HepG2 (cell line): ENCODE measurements around the gene ESRRB. TPM values are rescaled to one million over a fixed set of nuclear protein-coding genes. Genes with fewer than 3 reads are reported as not detected.

ENCODE experiments used
- FOXM1 ChIP-seq: sonication (generic); formaldehyde crosslinking; IDR thresholded peaks from 2 replicates; pipeline ENCODE4 v1.5.0; 2020; ENCODE audit warnings: missing genetic modification reagents
- GLI4 ChIP-seq: sonication (generic); formaldehyde crosslinking; IDR thresholded peaks from 2 replicates; pipeline ENCODE4 v1.5.1; 2020; ENCODE audit warnings: missing genetic modification reagents, mild to moderate bottlenecking, moderate library complexity, borderline replicate concordance
- KDM6A ChIP-seq: IDR thresholded peaks from 2 replicates; pipeline ENCODE4 v1.6.1; 2016; ENCODE audit warnings: low read depth
- POLR2AphosphoS2 ChIP-seq: IDR thresholded peaks from 2 replicates; pipeline ENCODE4 v1.6.1; 2011; ENCODE audit warnings: low read depth, low read length, improper control_type of control experiment
- SNAI1 ChIP-seq: sonication (generic); formaldehyde crosslinking; IDR thresholded peaks from 2 replicates; pipeline ENCODE4 v1.5.0; 2020; ENCODE audit warnings: mild to moderate bottlenecking, missing genetic modification reagents, borderline replicate concordance
- SOX13 ChIP-seq, 3 experiments: fragments of 450-650 bp in 1 of 3; sonication (generic) in 1 of 3; formaldehyde crosslinking in 1 of 3; IDR thresholded peaks in 2 of 3; conservative IDR thresholded peaks in 1 of 3; 2 replicates each; pipeline versions ENCODE4 v1.5.0 to v1.6.1; 2016 to 2020; ENCODE audit warnings: antibody characterized with exemption in 1 of 3, mild to moderate bottlenecking in 1 of 3, missing compliant biosample characterization in 1 of 3, missing genetic modification reagents in 1 of 3, moderate library complexity in 1 of 3
- SRSF4 ChIP-seq: fragments of 200-400 bp; formaldehyde crosslinking; IDR thresholded peaks from one replicate; pipeline ENCODE4 v1.6.1; 2018; ENCODE audit warnings: mild to moderate bottlenecking, low read depth, low read length, moderate library complexity; ENCODE audit not compliant: poor library complexity, severe bottlenecking
- polyA plus RNA-seq, 8 experiments: library from polyadenylated mRNA; depleted of rRNA in 3 of 8; stranded (reverse) in 7 of 8; unstranded in 1 of 8; fragments of >200 nt; fragmentation: Illumina TruSeq in 4 of 8; extraction: Trizol in 4 of 8; gene quantifications; 2 replicates each; pipeline versions ENCODE4 v1.2.1 to v1.2.3, GENCODE V29; 2011 to 2016; ENCODE audit warnings: low read depth in 4 of 8, missing spikeins in 1 of 8, mixed read lengths in 1 of 8; ENCODE audit not compliant: insufficient read depth in 1 of 8
- total RNA-seq, 5 experiments: library from RNA; depleted of rRNA; stranded (reverse); fragments of >200 nt; fragmentation: Illumina TruSeq; extraction: Trizol; gene quantifications; 2 replicates each; pipeline ENCODE4 v1.2.3, GENCODE V29; 2016; ENCODE audit warnings: low read depth in 1 of 5
- TF ChIP-seq, protein P1 (sequence below), 2 experiments: fragments of 450-650 bp in 1 of 2; sonication (generic) in 1 of 2; formaldehyde crosslinking in 1 of 2; IDR thresholded peaks; 2 replicates each; pipeline versions ENCODE4 v1.6.1 to v1.8.0; 2016 to 2022; ENCODE audit warnings: antibody characterized with exemption in 1 of 2, mild to moderate bottlenecking in 1 of 2, missing genetic modification reagents in 1 of 2
- TF ChIP-seq, protein P2 (sequence below): sonication (generic); formaldehyde crosslinking; IDR thresholded peaks from 2 replicates; pipeline ENCODE4 v1.9.0; 2022; ENCODE audit warnings: missing genetic modification reagents, mild to moderate bottlenecking, borderline replicate concordance
- TF ChIP-seq, protein P3 (sequence below): sonication (generic); formaldehyde crosslinking; IDR thresholded peaks from 2 replicates; pipeline ENCODE4 v1.4.0; 2020; ENCODE audit warnings: mild to moderate bottlenecking, missing genetic modification reagents
- TF ChIP-seq, protein P4 (sequence below): sonication (generic); formaldehyde crosslinking; IDR thresholded peaks from 2 replicates; pipeline ENCODE4 v1.4.0; 2020; ENCODE audit warnings: missing genetic modification reagents

The ESRRB gene
- total and polyA plus RNA-seq, 2 of the 13 experiments (the other 11 are each of a cell fraction or from before 2014, with no cell fraction given) = 0.04 to 0.33 TPM

DNA sequence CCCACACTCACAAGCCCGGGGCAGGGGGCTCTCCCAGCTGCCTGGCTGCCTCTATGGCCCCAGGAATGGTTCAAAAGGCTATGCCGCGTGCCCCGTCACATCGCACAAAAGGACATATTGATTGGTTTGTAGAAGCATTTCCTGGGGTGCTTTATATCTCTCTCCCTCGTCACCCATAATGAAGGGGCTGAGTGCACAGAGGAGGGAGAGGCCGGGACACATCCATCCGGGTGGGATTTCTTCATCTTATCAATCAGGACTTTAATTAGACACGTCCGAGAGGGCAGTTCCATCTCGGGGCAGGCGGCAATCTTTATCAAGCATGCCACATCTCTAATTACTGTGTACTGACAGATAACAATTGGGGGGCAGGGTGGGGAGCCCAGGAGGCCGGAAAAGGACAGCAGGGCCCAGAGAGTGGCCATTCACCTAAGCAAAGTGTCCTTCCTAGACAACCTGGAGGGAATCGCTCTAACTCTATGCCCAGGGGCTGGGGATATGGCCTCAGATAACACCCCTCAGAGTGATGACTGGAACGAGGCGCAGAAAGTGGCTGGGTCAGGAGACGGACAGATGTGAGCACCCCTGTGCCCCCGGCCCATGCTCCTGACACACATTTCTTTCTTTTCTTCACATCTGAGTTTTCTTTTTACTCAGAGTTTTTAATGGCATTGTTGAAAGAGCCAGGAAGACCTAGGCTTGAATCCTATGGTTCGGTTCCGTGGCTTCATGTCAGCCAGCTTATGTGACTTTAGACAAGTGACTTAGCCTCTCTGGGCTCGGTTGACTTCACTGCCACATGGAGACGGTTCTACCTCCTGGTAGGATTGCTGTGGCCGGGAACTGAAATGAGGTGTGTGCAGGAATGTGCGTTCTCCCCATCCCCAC lies 36.0 kb upstream of the ESRRB start (continued):
- TF ChIP-seq, protein P1, sequence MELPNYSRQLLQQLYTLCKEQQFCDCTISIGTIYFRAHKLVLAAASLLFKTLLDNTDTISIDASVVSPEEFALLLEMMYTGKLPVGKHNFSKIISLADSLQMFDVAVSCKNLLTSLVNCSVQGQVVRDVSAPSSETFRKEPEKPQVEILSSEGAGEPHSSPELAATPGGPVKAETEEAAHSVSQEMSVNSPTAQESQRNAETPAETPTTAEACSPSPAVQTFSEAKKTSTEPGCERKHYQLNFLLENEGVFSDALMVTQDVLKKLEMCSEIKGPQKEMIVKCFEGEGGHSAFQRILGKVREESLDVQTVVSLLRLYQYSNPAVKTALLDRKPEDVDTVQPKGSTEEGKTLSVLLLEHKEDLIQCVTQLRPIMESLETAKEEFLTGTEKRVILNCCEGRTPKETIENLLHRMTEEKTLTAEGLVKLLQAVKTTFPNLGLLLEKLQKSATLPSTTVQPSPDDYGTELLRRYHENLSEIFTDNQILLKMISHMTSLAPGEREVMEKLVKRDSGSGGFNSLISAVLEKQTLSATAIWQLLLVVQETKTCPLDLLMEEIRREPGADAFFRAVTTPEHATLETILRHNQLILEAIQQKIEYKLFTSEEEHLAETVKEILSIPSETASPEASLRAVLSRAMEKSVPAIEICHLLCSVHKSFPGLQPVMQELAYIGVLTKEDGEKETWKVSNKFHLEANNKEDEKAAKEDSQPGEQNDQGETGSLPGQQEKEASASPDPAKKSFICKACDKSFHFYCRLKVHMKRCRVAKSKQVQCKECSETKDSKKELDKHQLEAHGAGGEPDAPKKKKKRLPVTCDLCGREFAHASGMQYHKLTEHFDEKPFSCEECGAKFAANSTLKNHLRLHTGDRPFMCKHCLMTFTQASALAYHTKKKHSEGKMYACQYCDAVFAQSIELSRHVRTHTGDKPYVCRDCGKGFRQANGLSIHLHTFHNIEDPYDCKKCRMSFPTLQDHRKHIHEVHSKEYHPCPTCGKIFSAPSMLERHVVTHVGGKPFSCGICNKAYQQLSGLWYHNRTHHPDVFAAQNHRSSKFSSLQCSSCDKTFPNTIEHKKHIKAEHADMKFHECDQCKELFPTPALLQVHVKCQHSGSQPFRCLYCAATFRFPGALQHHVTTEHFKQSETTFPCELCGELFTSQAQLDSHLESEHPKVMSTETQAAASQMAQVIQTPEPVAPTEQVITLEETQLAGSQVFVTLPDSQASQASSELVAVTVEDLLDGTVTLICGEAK (IDR thresholded peaks at IDR 0.05) = no peak
- TF ChIP-seq, protein P1 (CRISPR knock-in tag; IDR thresholded peaks at IDR 0.05) = no peak
- TF ChIP-seq, protein P2, sequence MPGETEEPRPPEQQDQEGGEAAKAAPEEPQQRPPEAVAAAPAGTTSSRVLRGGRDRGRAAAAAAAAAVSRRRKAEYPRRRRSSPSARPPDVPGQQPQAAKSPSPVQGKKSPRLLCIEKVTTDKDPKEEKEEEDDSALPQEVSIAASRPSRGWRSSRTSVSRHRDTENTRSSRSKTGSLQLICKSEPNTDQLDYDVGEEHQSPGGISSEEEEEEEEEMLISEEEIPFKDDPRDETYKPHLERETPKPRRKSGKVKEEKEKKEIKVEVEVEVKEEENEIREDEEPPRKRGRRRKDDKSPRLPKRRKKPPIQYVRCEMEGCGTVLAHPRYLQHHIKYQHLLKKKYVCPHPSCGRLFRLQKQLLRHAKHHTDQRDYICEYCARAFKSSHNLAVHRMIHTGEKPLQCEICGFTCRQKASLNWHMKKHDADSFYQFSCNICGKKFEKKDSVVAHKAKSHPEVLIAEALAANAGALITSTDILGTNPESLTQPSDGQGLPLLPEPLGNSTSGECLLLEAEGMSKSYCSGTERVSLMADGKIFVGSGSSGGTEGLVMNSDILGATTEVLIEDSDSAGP (CRISPR knock-in tag) = no peak
- TF ChIP-seq, protein P3, sequence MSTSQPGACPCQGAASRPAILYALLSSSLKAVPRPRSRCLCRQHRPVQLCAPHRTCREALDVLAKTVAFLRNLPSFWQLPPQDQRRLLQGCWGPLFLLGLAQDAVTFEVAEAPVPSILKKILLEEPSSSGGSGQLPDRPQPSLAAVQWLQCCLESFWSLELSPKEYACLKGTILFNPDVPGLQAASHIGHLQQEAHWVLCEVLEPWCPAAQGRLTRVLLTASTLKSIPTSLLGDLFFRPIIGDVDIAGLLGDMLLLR (CRISPR knock-in tag) = no peak
- TF ChIP-seq GLI4 (CRISPR knock-in tag) = no peak
- TF ChIP-seq, protein P4, sequence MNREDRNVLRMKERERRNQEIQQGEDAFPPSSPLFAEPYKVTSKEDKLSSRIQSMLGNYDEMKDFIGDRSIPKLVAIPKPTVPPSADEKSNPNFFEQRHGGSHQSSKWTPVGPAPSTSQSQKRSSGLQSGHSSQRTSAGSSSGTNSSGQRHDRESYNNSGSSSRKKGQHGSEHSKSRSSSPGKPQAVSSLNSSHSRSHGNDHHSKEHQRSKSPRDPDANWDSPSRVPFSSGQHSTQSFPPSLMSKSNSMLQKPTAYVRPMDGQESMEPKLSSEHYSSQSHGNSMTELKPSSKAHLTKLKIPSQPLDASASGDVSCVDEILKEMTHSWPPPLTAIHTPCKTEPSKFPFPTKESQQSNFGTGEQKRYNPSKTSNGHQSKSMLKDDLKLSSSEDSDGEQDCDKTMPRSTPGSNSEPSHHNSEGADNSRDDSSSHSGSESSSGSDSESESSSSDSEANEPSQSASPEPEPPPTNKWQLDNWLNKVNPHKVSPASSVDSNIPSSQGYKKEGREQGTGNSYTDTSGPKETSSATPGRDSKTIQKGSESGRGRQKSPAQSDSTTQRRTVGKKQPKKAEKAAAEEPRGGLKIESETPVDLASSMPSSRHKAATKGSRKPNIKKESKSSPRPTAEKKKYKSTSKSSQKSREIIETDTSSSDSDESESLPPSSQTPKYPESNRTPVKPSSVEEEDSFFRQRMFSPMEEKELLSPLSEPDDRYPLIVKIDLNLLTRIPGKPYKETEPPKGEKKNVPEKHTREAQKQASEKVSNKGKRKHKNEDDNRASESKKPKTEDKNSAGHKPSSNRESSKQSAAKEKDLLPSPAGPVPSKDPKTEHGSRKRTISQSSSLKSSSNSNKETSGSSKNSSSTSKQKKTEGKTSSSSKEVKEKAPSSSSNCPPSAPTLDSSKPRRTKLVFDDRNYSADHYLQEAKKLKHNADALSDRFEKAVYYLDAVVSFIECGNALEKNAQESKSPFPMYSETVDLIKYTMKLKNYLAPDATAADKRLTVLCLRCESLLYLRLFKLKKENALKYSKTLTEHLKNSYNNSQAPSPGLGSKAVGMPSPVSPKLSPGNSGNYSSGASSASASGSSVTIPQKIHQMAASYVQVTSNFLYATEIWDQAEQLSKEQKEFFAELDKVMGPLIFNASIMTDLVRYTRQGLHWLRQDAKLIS (CRISPR knock-in tag) = no peak
- no peak for TF ChIP-seq SNAI1
- TF ChIP-seq SRSF4 = no peak
- TF ChIP-seq SOX13 (IDR thresholded peaks at IDR 0.05) = no peak
- no peak for TF ChIP-seq SOX13 (CRISPR knock-in tag; conservative IDR thresholded peaks at IDR 0.05 in 1 of 2, IDR thresholded peaks at IDR 0.05 in 1 of 2)
- no peak for TF ChIP-seq POLR2AphosphoS2
- no peak for TF ChIP-seq KDM6A (CRISPR knock-in tag)
- TF ChIP-seq FOXM1 (CRISPR knock-in tag) = no peak
